T1000 (cell line): ENCODE data around the gene ZNF791.
"Not testable (repeated sequence)": the region's sequence is repeated elsewhere in the genome, so short reads cannot be mapped to it uniquely, and the experiment has no call there.

Source experiments
- DNase-seq: peaks from one replicate; lab custom pipeline; 2025; ENCODE audit warnings: mixed read lengths; lab: John Stamatoyannopoulos, UW

Gene ZNF791

GRCh38 chr19:12610540-12611360, at the start of gene ZNF791, which contains the start of gene ZNF490:
Gene ZNF791, plus strand, starts transcription at chr19:12610920. Its CDS starts 160 bp downstream, at chr19:12611080.
Gene ZNF490, minus strand, starts transcription at chr19:12610813. Its CDS starts 133 bp downstream, at chr19:12610680.
- peak; percentile 94 for DNase-seq

DNA sequence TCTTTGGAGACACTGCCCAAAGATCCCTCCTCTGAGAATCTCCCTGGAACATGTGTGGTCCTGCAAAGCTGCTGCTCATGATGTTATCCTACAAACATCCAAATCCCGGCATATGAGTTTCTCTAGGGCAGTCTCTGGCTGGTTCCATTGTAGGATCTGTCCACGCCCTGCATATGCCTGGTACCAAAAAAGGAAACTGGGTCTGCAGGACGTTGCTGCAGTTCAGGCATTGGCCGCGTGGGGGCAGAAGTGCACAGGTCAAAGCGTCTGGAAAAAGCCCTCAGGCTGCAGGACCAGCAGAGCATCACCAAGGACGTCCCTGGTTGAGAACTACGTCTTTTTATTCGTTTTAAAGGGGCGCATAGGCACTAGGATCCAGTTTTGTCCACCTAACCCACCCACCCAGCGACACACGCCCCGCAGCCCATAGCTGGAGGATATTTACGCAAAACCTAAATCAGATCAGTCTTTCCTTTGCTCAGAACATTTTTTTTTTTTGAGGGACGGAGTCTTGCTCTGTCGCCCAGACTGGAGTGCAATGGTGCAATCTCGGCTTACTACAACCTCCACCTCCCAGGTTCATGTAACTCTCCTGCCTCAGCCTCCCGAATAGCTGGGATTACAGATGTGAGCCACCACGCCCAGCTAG, 46.6 kb upstream of the ZNF791 start:
- DNase-seq = peak; percentile 90

GRCh38 chr19:12566380-12566779, 44.3 kb upstream of the ZNF791 start:
- not testable (repeated sequence) for DNase-seq

GRCh38 chr19:12567951-12568350, 42.8 kb upstream of the ZNF791 start:
- no peak for DNase-seq

GRCh38 chr19:12574036-12574435, 36.7 kb upstream of the ZNF791 start:
- DNase-seq = no peak

DNA sequence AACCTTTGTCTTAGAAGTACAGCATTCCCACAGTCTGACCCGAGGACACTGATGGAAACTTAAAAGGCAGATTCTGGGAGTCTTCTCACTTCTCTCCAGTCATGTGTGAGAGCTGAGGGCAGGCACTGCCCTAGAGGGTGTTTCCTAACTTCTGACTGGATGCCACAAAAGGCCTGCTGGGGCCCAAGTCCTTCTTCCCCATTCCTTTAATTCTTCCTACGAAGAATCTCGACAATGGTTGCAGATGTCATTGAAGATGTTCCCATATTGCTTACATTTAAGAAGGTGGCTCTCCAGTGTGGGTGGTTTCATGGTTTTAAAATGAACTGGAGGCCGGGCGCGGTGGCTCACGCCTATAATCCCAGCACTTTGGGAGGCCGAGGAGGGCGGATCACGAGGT, 32.1 kb upstream of the ZNF791 start:
- DNase-seq = no peak

- DNase-seq = peak; percentile 24
These were observed 30.5 kb upstream of the ZNF791 start for GRCh38 chr19:12580180-12580694.

GRCh38 chr19:12581100-12581499, 29.6 kb upstream of the ZNF791 start:
- no peak for DNase-seq

DNA sequence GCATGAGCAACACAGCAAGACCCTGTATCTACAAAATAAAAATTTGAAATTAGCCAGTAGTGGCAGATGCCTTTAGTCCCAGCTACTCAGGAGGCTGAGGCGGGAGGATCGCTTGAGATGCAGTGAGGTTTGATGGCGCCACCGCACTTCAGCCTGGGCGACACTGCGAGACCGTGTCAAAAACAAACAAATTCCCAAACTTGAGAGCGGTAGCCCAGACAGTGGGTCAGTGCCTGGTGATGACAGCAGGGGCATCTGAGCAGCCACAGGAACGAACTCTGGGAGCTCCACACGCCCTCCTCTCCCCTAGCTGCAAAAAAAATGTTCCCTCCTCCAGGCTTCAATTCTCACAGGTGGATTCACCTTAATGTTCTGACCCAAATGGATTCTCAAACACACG, 14.2 kb upstream of the ZNF791 start:
- no peak for DNase-seq

DNA sequence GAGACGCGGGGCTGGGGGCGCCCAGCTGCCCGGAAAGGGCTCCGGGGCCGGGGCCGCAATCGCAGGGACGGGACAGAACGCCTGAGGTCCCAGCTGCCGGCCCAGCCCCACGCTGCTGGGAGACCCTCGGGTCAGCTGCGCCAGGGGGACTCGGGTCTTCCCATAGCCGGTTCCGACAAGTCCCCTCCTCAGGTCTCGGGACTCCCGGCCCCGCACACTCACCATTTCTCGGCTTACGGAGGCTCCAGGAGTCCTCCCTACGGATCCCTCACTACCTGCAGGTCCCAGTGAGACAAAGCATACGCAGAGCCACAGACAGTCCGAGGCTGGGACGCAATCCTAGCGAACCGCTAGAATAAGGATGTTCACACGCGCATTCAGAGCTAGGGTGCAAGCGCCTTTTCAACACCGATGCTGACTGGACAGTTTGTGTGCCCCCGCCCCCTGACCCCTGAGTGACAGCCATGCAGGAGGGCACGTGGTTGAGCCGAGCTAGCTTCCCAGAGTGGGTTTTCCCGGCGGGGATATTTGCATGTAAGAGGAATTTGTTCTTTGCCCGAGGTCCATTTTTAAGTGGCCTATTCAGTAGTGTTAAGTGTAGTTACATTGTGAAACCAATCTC, 13.7 kb upstream of the ZNF791 start:
- no peak for DNase-seq

GRCh38 chr19:12597594-12597993, 13.1 kb upstream of the ZNF791 start:
- DNase-seq = no peak

DNA sequence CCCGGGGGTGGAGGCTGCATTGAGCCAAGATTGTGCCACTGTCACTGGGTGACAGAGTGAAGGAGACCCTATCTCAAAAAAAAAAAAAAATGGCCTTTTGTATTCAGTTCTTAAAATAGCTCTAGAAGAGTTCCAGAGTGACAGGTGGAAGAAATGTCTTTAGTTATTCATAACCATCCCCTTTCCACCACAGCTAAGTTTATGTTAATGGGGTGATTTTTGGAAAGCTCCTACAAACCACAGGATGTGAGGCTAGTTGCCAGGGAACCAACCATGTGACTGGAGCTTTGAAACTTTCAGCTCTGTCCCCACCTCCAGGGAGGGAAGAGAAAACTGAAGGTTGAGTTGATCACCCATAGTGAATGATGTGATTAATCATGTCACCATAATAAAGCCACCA, 7.0 kb upstream of the ZNF791 start:
- no peak for DNase-seq

DNA sequence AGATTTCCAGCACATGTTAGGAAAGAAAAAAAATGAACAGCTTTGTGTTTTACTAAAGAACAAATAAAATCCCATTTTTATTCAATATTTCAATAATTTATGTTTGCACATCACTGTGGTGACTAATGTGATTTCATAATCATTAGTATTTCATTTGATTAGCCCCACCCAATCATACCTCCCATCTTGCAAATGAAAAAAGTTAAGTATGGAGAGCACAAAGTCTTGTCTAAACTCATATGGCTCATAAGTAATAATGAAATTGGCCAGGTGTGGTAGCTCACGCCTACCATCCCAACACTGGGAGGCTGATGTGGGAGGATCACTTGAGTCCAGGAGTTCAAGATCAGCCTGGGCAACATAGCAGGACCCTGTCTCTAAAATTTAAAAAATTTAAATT, 3.9 kb upstream of the ZNF791 start:
- DNase-seq = no peak

DNA sequence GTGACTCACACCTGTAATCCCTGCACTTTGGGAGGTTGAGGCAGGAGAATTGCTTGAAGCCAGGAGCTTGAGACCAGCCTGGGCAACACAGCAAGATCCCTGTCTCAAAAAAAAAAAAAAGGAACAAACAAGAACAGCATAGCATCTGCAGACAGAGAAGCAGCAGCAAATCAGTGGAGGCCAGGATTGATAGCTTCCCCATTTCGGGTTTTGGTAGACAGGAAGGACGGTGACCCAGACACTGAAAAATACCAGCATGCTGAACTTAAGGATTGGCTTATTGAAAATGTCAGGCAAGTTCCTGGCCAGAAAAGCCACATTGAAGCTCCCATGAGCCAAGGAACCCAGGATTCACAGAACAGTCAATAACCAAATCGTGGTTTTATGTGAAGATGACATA, 3.1 kb upstream of the ZNF791 start:
- DNase-seq = no peak

DNA sequence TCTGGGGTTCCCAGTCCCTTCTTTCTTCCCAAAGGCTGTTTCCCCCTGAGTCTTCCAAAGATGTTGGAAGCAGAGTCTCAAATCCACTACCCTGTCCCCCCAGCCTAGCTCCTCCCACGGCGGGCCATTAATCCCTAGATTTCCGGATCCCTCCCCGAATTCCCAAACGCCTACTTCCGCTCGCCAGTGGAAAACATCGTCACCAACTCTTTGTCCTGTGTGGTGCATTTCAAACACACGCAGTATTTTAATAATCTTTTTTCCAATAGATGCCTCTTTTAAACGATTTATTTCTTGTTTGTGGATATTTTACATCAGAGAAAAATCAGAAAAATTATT, 610 bp downstream of the ZNF791 start:
- DNase-seq = peak; percentile 24

- DNase-seq = no peak
These were observed 6.9 kb downstream of the ZNF791 start for GRCh38 chr19:12617646-12618045.

DNA sequence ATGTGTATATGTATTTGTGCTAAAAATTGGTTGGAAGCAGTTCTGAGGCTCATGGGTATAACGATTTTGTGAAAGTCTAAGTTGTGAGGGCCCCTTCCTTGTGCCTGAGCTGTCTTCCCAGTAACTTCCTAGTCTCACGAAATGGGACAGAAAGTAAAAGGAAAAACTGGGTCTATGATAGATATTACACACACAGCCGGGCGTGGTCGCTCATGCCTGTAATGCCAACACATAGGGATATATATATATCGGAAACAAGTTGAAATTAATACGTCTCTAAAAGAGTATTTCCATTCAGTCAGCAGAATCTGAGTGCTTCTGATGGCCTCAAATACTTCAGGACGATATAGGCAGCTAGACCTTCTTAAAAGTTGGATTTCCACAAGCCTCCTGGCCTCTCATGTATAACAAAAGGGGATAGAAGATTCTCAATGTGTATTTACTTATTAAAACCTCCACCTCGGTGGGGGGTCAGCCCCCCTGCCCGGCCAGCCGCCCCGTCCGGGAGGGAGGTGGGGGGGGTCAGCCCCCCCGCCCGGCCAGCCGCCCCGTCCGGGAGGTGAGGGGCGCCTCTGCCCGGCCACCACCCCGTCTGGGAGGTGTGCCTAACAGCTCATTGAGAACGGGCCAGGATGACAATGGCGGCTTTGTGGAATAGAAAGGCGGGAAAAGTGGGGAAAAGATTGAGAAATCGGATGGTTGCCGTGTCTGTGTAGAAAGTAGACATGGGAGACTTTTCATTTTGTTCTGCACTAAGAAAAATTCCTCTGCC, 10.7 kb downstream of the ZNF791 start:
- DNase-seq = not testable (repeated sequence)

DNA sequence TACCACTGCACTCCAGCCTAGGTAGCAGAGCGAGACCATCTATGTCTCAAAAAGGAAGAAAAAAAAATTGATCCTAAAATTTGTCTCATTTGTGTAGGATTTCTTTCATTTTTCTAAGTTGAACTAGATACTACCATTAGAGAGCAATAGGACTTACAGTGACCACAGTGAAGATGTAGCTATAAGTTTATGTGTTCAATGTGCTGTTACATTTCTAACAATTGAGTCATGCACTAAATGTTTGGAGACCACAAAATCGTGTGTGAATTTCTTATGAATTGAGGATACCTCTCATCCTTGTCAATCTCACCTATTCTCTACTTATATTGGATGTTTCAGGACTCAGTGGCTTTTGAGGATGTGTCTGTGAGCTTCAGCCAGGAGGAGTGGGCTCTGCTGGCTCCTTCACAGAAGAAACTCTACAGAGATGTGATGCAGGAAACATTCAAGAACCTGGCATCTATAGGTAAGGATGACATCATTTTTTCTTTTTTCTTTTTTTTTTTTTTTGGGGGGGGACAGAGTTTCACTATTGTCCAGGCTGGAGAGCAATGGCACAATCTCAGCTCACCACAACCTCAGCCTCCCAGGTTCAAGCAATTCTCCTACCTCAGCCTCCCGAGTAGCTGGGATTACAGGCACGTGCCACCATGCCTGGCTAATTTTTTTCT, 12.8 kb downstream of the ZNF791 start:
- DNase-seq = no peak

DNA sequence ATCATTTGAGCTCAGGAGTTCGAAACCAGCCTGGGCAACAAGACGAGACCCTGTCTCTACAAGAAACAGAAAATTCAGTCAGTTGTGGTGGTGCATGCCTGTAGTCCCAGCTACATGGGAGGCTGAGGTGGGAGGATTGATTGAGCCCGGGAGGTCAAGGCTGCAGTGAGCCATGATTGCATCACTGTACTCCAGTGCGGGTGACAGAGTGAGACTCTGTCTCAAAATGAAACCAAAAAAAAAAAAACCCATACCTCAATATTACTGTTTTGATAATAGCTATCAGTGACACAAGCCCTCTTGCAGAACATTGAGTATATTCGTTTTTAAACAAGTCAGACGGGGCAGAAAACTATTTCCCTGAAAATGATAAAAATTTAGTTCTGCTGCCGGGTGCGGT, 16.2 kb downstream of the ZNF791 start:
- DNase-seq = no peak

DNA sequence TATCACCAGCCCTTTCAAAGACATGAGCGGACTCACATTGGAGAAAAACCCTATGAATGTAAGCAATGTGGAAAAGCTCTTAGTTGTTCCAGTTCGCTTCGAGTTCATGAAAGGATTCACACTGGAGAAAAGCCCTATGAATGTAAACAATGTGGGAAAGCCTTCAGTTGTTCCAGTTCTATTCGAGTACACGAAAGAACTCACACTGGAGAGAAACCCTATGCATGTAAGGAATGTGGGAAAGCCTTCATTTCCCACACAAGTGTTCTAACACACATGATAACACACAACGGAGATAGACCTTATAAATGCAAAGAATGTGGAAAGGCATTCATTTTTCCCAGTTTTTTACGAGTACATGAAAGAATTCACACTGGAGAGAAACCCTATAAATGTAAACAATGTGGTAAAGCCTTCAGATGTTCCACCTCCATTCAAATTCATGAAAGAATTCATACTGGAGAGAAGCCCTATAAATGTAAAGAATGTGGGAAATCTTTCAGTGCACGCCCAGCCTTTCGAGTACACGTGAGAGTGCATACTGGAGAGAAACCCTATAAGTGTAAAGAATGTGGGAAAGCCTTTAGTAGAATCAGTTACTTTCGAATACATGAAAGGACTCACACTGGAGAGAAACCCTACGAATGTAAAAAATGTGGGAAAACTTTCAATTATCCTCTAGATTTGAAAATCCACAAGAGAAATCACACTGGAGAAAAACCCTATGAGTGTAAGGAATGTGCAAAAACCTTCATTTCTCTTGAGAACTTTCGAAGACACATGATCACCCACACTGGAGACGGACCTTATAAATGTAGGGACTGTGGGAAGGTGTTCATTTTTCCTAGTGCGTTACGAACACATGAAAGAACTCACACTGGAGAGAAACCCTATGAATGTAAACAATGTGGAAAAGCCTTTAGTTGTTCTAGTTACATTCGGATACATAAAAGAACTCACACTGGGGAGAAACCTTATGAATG, 17.6 kb downstream of the ZNF791 start:
- DNase-seq = no peak
